ENCODE data around the gene BMPR1A. TPM values are rescaled to one million over a fixed set of nuclear protein-coding genes. Genes with fewer than 3 reads are reported as not detected.

BMPR1A gene
- total RNA-seq, 6 experiments from 2014 or later = 41.9 to 50.5 (median 46.6) TPM

DNA sequence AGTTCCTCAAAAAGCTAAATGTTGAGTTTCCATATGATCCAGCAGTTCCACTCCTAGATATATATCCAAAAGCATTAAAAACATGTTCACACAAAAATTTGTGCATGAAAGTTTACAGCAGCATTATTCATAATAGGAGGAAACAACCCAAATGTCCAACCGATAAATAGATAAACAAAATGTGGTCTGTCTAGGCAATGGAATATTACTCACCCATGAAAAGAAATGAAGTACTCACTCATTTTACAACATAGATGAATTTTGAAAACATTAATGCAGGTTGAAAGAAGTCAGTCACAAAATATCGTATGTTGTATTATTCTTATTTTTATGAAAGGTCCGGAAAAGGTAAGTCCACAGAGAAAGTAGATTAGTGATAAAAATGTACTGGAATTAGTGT is 34.0 kb downstream of the BMPR1A start:
- H3K4me1 Mint-ChIP-seq (ENCODE audit: low read depth) = peaks cover 17% of the 10 kb centered on the region

GRCh38 chr10:86792461-86793167 is 36.2 kb downstream of the BMPR1A start:
- no peak for DNase-seq
- Mint-ChIP-seq H3K4me3 (no peak overlapping the region), H3K36me3 (ENCODE audit: low read depth) (peaks cover 4% of the 10 kb centered on the region), H3K4me1 (ENCODE audit: low read depth) (peaks cover 20% of the 10 kb centered on the region), H3K27me3 (ENCODE audit: insufficient read depth) (no peaks in the 10 kb centered on the region), H3K27ac (peak overlapping the region; percentile 31; the same call in 1 of the 2 replicates), H3K9me3 (no peaks in the 10 kb centered on the region)
- TF ChIP-seq, protein P1, sequence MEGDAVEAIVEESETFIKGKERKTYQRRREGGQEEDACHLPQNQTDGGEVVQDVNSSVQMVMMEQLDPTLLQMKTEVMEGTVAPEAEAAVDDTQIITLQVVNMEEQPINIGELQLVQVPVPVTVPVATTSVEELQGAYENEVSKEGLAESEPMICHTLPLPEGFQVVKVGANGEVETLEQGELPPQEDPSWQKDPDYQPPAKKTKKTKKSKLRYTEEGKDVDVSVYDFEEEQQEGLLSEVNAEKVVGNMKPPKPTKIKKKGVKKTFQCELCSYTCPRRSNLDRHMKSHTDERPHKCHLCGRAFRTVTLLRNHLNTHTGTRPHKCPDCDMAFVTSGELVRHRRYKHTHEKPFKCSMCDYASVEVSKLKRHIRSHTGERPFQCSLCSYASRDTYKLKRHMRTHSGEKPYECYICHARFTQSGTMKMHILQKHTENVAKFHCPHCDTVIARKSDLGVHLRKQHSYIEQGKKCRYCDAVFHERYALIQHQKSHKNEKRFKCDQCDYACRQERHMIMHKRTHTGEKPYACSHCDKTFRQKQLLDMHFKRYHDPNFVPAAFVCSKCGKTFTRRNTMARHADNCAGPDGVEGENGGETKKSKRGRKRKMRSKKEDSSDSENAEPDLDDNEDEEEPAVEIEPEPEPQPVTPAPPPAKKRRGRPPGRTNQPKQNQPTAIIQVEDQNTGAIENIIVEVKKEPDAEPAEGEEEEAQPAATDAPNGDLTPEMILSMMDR (IDR thresholded peaks at IDR 0.05) = no peak

More for the DNA sequence above, 34.0 kb downstream of the BMPR1A start:
- Mint-ChIP-seq H3K9me3 (no peaks in the 10 kb centered on the region), H3K36me3 (ENCODE audit: low read depth) (peaks cover 7% of the 10 kb centered on the region), H3K27me3 (ENCODE audit: insufficient read depth) (no peaks in the 10 kb centered on the region), H3K4me3 (no peak overlapping the region), H3K27ac (no peak overlapping the region)
- no peak for DNase-seq
- TF ChIP-seq, protein P1 (IDR thresholded peaks at IDR 0.05) = no peak

GRCh38 chr10:86793696-86794095 is 37.3 kb downstream of the BMPR1A start:
- DNase-seq = no peak
- H3K27me3 Mint-ChIP-seq (ENCODE audit: insufficient read depth) = no peaks in the 10 kb centered on the region
- H3K36me3 Mint-ChIP-seq (ENCODE audit: low read depth) = no peaks in the 10 kb centered on the region
- TF ChIP-seq, protein P1 (IDR thresholded peaks at IDR 0.05) = no peak
- H3K4me1 Mint-ChIP-seq (ENCODE audit: low read depth) = peaks cover 27% of the 10 kb centered on the region
- no peak overlapping the region for H3K27ac Mint-ChIP-seq
- no peak overlapping the region for H3K4me3 Mint-ChIP-seq
- H3K9me3 Mint-ChIP-seq = no peaks in the 10 kb centered on the region

DNA sequence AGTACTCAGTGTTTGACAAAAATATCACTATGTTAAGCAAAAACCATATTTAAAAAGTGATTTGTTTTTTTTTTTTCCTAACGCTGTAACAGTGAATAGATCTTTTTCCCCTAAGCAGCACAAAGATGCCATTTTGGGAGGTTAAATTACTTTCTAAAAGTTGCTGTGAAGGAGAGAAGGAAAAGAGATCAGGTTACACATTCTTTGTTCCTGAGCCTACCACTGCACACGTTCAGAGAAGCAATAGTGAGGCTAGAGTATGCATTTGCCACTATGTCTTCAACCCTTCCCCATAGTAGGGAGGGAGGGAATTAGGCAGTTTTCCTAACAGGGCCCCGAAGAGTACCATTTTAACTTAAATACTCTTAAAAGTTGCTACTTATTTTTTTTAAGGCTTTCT is 38.9 kb downstream of the BMPR1A start:
- no peaks in the 10 kb centered on the region for H3K36me3 Mint-ChIP-seq (ENCODE audit: low read depth)
- H3K4me1 Mint-ChIP-seq (ENCODE audit: low read depth) = peaks cover 39% of the 10 kb centered on the region
- peaks cover 3% of the 10 kb centered on the region; the same call in 1 of the 2 replicates for H3K27me3 Mint-ChIP-seq (ENCODE audit: insufficient read depth)
- peak overlapping the region; percentile 74 for H3K4me3 Mint-ChIP-seq
- H3K9me3 Mint-ChIP-seq = no peaks in the 10 kb centered on the region
- peak overlapping the region; percentile 80 for H3K27ac Mint-ChIP-seq
- peak; percentile 70 for DNase-seq
- TF ChIP-seq, protein P1 (IDR thresholded peaks at IDR 0.05) = no peak

GRCh38 chr10:86798025-86798424 is 41.6 kb downstream of the BMPR1A start:
- Mint-ChIP-seq H3K27me3 (ENCODE audit: insufficient read depth) (peaks cover 3% of the 10 kb centered on the region; the same call in 1 of the 2 replicates), H3K4me3 (no peak overlapping the region), H3K4me1 (ENCODE audit: low read depth) (peaks cover 49% of the 10 kb centered on the region), H3K9me3 (no peaks in the 10 kb centered on the region), H3K27ac (no peak overlapping the region), H3K36me3 (ENCODE audit: low read depth) (peaks cover 4% of the 10 kb centered on the region; the same call in 1 of the 2 replicates)
- TF ChIP-seq, protein P1 (IDR thresholded peaks at IDR 0.05) = no peak
- DNase-seq = no peak
